ENCODE results near the gene GPR142. TPM values are rescaled to one million over a fixed set of nuclear protein-coding genes. Genes with fewer than 3 reads are reported as not detected.

The GPR142 gene
- total and polyA plus RNA-seq, 2 of the 13 experiments (the other 11 are each of a cell fraction or from before 2014, with no cell fraction given) = not detected

DNA sequence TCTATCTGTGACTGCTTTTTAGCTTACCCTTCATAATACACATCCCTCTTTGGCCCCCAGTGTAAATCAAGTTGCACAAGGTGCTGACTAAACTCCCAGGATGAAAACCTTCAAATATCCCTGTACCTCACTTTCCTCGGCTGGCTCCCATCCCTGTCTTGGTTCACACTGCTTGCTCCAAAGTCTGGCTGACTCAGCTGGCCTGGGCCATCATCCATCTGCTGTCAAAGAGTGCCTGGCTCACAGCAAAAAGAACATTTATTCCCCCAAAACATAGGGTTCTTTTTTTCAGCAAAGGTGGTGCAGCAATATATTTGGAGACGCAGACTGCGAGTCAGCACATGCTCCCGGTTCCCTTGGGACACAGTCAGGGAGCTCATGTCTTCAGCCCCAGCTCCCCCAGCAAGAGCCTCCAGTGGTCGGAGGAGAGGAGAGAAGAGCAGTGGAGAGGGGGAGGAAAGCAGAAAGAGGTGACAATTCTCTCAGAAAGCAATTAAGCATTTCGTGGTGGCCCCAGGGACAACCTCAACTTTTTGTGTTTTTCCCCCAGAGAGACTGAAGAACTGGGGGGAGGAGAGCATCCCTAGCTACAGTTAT, 26.1 kb downstream of the GPR142 start:
- in situ Hi-C loops (cut with HindIII; ENCODE audit: extremely low pct_ligation_motif_present, low pct_unique_long_range_greater_than_20kb) = no loop called here
- peaks cover 16% of the 10 kb centered on the region for H3K4me1 ChIP-seq (ENCODE audit: insufficient read depth, low read length)
- BruUV-seq (replicated peaks) = no TSS peak
- H3K36me3 ChIP-seq (replicated peaks in 1 of 2; ENCODE audit: control insufficient read depth in 1 of 2, insufficient read depth in 2 of 2, low read length in 2 of 2) = no peaks in the 10 kb centered on the region
- ChIA-PET POLR2A (interaction anchor here (1.0 kb wide), 1 partner anchor 37 kb away, joined by 4 read pairs; no protein-coding TSS in a partner anchor), CTCF (ENCODE audit: low intra/inter-chr PET ratio, low total read pairs) (no interaction called here)
- H4K20me1 ChIP-seq (ENCODE audit: insufficient read depth, low read length) = no peaks in the 10 kb centered on the region
- WGBS (ENCODE audit: low lambda C conversion rate) = 50% methylated on average over 6 of the region's 6 CpGs
- no peak for DNase-seq (ENCODE audit: low spot score)
- intact Hi-C loops (cut with micrococcal nuclease; ENCODE audit: unreplicated experiment) = no loop called here
- 0 out of 2 replicates have a peak, but pooled peaks have one; percentile 25 for TF ChIP-seq SNAPC4 (CRISPR knock-in tag; IDR thresholded peaks at IDR 0.05)
- TF ChIP-seq, protein P1, sequence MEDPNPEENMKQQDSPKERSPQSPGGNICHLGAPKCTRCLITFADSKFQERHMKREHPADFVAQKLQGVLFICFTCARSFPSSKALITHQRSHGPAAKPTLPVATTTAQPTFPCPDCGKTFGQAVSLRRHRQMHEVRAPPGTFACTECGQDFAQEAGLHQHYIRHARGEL (CRISPR knock-in tag; IDR thresholded peaks at IDR 0.05) = no peak
- no peak for ATAC-seq
- no peak overlapping the region for H3K27ac ChIP-seq (ENCODE audit: extremely low read length, insufficient read depth, low read length)
- H3K9ac ChIP-seq (ENCODE audit: insufficient read depth, low read depth, low read length) = no peak overlapping the region
- H2AFZ ChIP-seq (ENCODE audit: low read length) = no peak overlapping the region
- H3K9me3 ChIP-seq (ENCODE audit: low read length) = no peaks in the 10 kb centered on the region
- no peak overlapping the region for H3K4me2 ChIP-seq (ENCODE audit: low read depth, low read length)
- H3K4me3 ChIP-seq (replicated peaks in 1 of 3; ENCODE audit: insufficient read depth in 1 of 3, low read depth in 2 of 3, low read length in 3 of 3) = no peak overlapping the region
- H3K27me3 ChIP-seq (ENCODE audit: control insufficient read depth in 1 of 2, insufficient read depth in 2 of 2, low read length in 2 of 2) = peaks cover 4 to 23% of the 10 kb centered on the region in 2 experiments; a peak in 3 of 5 replicates
- FAIRE-seq = no peak
- H3K79me2 ChIP-seq (ENCODE audit: insufficient read depth, low read length) = no peaks in the 10 kb centered on the region

All from HepG2 (cell line).